GM18502 (cell line): ENCODE measurements around the gene TCF7L2.
"Not testable (repeated sequence)": the region's sequence is repeated elsewhere in the genome, so short reads cannot be mapped to it uniquely, and the experiment has no call there.

Experiments used
- ATAC-seq: cut with Tn5 transposase; IDR thresholded peaks from one replicate; pipeline ENCODE4 v1.9.1; 2021; ENCODE audit warnings: mild to moderate bottlenecking; ENCODE audit not compliant: unreplicated experiment, poor library complexity

The TCF7L2 gene

GRCh38 chr10:113060201-113061053 is 110.4 kb downstream of the TCF7L2 start:
- ATAC-seq: no peak

GRCh38 chr10:113061054-113061430 is 111.0 kb downstream of the TCF7L2 start:
- no peak for ATAC-seq

- ATAC-seq: no peak
These were observed 111.5 kb downstream of the TCF7L2 start for GRCh38 chr10:113061557-113061956.

GRCh38 chr10:113063043-113063967 is 113.3 kb downstream of the TCF7L2 start:
- no peak for ATAC-seq

GRCh38 chr10:113064039-113064438 is 114.0 kb downstream of the TCF7L2 start:
- no peak for ATAC-seq

GRCh38 chr10:113066120-113066519 is 116.1 kb downstream of the TCF7L2 start:
- ATAC-seq: not testable (repeated sequence)

GRCh38 chr10:113066561-113067312 is 116.7 kb downstream of the TCF7L2 start:
- no peak for ATAC-seq

- ATAC-seq: no peak
These were observed 117.5 kb downstream of the TCF7L2 start for GRCh38 chr10:113067501-113067900.

GRCh38 chr10:113068178-113068890 is 118.3 kb downstream of the TCF7L2 start:
- ATAC-seq: no peak

GRCh38 chr10:113069595-113069994 is 119.5 kb downstream of the TCF7L2 start:
- ATAC-seq: no peak

GRCh38 chr10:113071446-113071845 is 121.4 kb downstream of the TCF7L2 start:
- no peak for ATAC-seq

- ATAC-seq: no peak
These were observed 123.6 kb downstream of the TCF7L2 start for GRCh38 chr10:113073549-113074189.

- ATAC-seq: no peak
These were observed 126.9 kb downstream of the TCF7L2 start for GRCh38 chr10:113076949-113077348.

- no peak for ATAC-seq
These were observed 128.3 kb downstream of the TCF7L2 start for GRCh38 chr10:113078282-113078907.

GRCh38 chr10:113080061-113080924 is 130.2 kb downstream of the TCF7L2 start:
- no peak for ATAC-seq

- no peak for ATAC-seq
These were observed 130.8 kb downstream of the TCF7L2 start for GRCh38 chr10:113080925-113081229.

GRCh38 chr10:113084031-113084430 is 134.0 kb downstream of the TCF7L2 start:
- ATAC-seq: no peak

- no peak for ATAC-seq
These were observed 135.7 kb downstream of the TCF7L2 start for GRCh38 chr10:113085776-113086175.
